ENCODE measurements around the gene TCEAL8.
"Not testable (repeated sequence)": the region's sequence is repeated elsewhere in the genome, so short reads cannot be mapped to it uniquely, and the experiment has no call there.

The TCEAL8 gene, protein sequence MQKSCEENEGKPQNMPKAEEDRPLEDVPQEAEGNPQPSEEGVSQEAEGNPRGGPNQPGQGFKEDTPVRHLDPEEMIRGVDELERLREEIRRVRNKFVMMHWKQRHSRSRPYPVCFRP

DNA sequence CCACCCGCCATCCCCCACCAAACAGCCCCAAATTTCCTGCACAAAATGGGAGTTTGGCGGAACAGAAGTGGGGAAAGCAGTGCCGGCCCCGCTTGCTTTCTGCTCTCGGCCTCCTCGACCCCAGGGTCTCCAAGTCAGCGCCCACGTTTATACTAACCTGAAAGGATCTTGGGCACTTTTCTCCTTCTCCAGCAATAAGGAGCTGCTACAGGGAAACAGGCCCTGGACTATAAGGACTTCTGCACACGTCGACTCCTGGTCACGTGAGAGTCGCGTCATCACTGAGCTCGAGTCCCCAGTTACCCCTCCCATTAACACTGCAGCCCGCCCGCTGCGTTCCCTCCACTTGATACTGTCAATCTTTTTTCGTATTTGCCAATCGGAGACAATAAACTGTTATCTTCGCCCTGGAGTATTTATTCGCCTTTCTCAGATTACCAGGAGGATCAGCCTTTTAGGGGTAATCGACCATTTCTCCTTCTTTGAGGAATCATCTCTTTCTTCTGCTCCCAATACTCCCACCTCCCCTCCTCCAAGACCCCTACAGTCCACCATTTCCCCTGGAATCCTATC is at the start of gene TCEAL8:
Gene TCEAL8, minus strand, starts transcription at position 235 of the 573 bp plus-strand sequence. CDS start 1,176 bp downstream, outside the sequence.
- DNase-seq = peak; percentile 26 to 67 (median 38)

DNA sequence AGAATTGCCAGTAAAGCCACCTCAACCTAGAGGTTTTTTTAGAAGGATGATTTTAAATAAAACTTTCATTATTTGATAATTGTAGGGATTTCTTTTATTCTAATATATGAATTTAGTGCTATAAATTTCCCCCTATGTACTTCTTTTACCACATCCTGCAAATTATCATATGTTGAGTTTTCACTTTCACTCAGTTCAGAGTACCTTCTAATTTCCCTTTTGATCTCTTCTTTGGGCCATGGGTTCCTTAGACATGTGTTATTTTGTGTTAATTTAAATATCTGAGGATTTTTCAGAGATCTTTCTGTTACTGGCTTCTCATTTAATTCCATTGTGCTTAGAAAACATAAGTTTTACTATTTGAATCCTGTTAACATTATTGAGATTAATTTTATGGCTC is 49.8 kb upstream of the TCEAL8 start:
- DNase-seq = peak in 1 of 6 experiments; percentile 1

DNA sequence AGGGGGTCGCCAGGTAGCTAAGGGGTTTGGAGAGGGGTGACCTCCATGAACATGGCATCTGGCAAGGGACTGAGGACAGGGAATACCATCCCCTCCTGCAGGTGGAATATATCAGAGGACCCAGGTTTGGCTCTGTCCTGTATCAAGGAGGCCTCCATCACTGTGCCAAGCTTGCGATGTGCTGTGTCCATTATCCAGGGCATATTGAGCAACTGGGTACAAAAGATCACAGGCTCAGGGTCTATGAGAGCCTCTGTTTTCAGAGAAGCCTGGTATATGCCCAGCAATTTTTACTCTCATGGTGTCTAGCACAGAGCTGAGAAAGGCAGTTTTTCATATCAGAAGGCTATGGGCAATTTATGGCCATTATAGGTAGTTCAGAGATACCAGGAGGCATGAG is 38.2 kb upstream of the TCEAL8 start:
- DNase-seq = no peak

DNA sequence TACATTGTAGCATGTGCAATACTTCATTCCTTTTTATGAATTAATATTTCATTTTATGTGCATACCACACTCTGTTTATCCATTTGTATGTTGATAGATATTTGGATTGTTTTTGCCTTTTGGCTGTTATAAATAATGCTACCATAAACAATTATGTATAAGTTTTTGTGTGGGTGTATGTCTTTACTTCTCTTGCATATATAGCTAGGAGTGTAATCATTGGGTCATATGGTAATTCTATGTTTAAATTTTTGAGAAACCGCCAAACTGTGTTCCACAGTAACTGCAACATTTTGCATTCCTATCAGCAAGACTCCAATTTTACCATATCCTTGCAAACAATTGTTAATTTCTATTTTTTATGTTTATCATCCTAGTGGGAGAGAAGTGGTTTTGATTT is 24.7 kb upstream of the TCEAL8 start:
- DNase-seq = no peak

DNA sequence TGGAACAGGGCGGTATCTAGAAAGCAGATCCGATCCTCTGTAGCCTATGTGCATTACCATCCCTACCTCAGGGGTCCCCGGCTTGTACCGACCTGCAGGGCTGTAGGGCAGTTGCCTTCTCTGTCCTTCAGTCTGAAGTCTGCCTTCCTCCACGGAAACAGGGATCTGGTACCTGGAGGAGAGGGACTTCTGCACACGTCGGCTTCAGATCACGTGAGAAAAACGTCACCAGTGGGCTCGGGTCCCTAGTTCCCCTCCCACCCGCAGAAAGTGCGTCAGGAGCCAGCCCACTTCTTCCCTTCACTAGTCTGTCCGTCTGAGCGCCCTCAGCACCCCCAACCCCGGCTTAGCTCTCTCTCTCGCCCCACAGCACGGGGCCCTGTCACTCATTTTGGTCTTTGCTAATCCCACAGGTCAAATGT is 21.6 kb upstream of the TCEAL8 start, which contains the start of gene TCEAL5:
Gene TCEAL5, minus strand, starts transcription at position 170 of the 422 bp plus-strand sequence. CDS start 2,187 bp downstream, outside the sequence.
- DNase-seq = no peak

DNA sequence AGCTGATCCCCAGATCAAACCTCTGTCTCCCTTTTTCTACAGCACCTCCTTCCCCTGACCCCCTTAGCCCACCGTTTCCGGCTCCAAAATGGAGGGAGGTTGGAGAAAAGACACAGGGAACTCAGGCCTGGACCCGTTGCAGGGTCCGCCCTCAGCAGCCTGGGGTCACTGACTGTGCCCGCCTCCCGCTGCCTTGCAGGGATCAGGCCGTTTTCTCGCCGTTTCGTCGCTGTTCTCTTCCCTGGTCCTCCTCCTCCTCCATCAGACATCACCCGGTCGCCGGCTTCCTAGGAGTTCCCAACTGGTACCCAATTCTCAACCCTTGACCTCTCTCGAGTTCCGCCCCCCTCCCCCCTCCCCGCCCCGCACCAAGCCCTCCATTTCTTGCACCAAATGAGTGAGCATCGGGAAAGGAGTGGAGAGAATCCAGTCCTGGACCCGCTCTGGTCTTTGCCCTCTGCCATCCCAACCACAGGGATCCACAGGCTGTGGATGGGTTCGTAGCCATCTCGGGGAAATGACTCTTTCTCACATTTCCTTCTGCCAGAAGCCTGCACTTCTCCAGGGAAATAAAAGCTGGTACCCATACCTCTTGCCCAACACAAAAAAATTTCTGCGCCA is 21.1 kb upstream of the TCEAL8 start:
- no peak for DNase-seq

DNA sequence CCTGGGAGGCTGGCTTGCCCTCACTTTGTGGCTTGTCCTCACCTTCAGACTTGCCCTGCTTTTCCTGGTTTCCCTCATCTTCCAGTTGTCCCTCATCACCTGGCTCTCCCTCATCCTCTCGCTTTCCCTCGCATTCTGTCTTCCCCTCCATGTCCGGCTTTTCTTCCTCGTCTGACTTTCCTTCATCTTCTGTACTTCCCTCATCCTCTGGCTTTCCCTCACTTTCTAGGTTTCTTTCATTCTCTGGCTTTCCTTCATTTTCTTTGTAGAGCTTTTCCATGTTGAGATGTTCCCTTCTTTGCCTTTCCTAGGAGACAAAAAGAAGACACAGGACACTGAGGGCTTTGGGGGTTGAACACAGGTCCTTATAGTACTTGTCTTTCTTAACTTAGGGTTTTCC is 19.3 kb upstream of the TCEAL8 start:
- no peak for DNase-seq

DNA sequence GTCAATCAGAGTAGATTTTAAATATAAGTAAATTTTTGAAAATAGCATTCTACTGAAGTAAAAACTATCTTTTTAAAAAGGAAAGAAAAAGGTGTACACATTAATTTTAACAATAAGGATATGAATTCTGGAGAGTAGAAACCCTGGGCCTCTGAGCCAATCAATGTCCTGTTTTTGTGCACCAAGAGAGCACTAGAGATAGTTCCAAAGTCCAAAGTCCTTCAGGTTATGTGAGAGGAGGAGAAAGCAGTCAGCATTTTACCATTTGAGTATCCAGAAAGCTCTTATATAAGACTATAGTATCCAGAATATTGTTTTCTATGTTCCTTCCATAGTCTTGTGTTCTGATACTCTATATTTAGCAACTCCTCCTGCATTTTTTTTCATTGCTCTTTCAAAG is 3.3 kb upstream of the TCEAL8 start:
- no peak for DNase-seq

DNA sequence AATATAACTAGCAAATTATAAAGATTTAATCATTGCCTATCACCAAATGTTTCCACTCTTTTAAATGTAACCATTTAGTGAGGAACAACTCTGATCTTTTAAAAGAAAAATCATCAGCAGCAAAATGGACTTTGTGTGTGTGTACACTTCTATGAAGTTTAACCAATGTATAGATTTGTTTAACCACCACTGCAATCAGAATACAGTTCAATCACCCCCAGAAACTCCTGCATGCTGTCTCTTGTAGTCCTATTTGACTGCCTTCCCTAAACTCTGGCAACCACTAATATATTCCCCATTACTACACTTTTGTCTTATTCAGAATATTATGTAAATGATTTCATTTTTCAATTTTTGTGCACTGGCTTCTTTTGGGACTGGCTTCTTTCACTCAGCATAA is 1.7 kb upstream of the TCEAL8 start:
- no peak for DNase-seq

DNA sequence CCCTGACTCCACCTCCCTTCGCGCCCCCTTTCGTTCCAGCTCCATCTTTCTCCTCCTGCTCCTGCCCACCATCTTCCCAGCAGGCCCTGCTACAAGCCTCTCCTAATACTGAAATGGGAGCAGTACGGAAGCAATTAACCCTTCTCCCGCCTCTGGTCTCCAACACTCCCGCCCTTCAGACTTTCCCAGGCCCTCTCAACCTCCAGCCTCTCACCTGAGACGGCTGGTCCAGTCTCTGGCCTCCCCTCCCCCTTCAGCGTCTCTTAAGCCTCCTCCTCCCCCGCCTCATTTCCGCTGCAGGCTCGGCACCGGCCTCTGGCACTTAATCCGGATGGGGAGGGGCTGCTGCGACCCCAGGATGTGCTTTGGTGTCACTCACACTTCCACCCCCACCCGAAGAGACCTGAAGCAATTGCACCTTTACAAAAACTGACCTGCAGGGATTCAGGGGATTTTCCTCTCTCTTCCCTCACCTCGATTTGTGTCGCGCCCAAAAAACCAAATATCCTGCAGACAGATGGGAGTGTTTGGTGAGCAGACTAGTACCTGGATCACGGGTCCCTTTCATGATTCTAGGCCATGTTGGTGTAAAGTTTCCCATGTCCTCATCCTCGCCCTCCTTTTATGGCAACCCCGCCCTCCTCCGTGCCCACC is 657 bp downstream of the TCEAL8 start:
- peak in 5 of 6 experiments; percentile 1 to 28 (median 19) for DNase-seq

DNA sequence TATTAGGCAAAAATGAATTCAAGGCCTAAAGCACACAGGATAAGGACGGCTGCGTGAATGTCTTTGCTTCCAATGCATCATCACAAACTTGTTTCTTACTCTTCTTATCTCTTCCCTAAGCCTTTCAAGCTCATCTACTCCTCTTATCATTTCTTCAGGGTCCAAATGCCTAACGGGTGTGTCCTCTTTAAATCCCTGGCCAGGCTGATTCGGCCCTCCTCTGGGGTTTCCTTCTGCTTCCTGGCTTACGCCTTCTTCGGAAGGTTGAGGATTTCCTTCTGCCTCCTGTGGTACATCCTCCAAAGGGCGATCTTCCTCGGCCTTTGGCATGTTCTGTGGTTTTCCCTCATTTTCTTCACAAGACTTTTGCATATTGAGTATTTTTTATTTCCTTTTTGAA is 1.3 kb downstream of the TCEAL8 start:
- no peak for DNase-seq

DNA sequence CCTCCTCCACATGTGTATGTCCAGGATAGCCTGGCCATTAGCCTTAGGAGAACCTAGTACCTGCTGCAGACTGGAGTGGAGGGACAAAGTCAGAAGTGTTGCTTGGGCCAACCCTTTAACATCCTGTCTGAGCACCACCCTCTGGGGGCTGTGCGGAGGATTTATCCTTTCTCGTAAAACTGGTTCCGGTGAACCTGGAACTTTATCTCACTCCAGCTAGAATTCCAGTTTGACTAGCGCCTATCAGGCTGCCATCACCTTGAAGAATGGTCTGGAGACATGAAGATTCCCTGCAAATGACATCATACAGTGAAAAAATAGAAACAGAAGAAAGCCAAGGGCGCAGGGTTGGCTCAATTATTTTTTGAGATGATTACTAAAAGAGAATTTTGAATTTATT is 4.0 kb downstream of the TCEAL8 start:
- no peak for DNase-seq

DNA sequence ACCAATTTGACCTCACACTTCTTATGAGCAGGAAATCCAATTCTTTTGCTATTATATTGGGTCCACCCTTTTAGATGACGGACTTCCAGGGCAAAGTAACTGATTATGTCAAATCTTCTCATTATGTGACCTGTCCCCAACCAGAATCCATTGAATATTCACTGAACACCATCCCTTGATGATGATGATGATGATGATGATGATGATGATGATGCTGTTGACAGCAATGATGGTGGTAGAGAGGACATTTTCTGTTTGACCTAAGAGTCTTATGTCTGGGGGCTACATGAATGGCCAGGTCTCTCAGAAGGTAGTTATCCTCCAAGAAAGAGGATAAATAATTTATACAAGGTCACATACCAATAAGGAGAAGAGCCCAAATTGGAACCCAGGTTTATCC is 5.2 kb downstream of the TCEAL8 start:
- DNase-seq = no peak

DNA sequence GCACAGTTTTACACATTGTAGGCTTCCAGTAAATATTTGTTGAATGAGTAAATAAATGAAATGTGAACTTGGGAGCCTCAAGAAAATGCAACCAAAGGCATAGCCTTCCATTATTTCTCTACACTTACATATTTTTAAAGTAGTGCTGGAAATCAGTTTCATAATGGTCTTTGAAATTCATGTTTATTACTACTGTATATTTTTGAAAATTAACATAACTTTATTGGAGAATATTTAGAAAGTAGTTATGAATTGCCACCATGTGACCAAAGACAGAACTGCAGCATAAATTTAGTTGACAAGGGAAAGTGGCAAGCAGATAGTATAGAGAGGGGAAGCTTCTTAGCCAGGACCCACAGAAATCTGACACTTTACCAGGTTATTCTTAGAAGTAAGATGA is 6.4 kb downstream of the TCEAL8 start:
- peak in 2 of 6 experiments; percentile 2 to 4 for DNase-seq

DNA sequence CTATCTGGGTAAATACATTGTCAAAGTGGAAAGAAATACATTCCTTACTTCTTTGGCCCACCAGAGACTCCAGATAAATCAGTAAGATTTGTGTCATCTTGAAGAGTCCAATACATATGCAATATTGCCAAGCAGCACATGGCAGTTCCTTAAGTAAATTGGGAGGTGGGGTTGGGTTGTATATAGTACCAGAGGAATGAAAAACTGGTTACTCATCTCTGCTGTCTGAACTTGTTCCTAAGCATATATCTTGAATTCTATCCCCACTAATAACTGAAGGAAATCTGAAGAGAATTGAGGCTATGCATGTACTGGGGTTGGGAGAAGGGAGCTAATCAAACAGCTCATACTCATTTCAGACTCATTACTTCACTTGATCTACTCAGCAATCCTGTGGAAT is 14.8 kb downstream of the TCEAL8 start:
- DNase-seq = no peak

DNA sequence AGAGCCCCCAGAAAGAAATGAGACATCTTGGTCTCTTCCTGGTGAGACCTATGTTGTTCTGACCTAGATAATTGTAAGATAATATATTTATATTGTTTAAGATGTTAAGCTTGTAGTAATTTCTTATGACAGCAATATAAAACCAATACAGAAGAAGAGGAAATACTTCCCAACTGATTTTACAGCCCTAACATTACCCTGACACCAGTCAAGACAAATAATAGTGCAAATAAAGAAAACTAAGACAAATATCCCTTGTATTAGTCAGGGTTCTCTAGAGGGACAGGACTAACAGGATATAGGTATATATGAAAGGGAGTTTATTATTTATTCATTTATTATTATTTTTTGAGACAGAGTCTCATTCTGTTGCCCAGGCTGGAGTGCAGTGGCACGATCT is 18.7 kb downstream of the TCEAL8 start:
- no peak for DNase-seq

DNA sequence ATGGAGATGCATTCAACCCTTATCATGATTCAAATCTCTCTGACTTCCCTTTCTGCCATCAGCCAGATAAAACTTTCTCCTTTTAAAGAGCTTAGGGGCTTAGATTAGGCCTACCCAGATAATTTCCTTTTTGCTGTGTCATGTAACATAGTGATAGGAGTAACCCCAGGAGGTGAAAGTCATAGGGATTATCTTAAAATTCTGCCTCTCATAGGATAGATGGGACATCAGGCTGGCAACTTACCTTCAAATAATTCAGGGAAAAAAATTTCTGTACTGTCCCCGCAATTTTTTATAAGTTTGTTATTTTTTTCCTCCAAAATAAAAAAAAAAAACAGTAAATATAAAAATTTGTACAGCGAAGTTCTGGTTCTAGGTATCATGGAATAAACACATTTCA is 19.3 kb downstream of the TCEAL8 start:
- DNase-seq = not testable (repeated sequence)

DNA sequence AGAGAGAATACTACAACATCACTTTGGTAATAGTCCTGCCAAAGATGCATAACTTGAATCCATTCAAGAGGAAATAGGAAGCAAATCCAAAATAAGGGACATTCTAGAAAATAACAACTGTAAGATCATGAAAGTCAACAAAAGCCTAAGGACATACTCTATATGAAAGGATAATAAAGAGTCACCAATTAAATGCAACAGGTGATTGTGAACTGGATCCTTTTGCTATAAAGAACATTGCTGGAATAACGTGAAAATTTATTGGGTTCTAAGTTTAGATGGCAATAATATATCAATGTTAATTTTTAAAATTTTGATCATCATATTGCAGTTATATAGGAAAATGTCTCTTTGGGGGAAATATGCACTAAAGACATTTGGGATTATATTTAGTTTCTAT is 20.1 kb downstream of the TCEAL8 start:
- DNase-seq = no peak

DNA sequence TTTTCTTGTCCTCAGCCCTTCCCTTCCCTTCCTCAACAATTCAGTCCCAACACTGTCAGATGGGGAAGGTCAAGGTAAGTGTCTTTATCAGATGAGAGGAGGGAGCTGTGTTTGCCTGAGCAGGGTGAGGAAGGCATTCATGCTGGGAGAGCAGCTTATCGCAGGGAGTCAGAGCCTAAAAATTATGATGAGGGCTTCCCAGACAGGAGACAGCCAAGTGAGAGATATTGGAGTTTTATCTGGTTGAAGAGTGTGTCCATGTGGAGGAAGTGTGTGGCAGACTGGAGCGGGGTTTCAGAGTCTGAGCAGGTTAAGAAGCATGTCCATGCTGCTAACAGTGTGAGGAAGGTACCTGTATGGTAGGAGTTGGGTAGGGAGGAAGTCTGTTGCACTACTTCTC is 21.7 kb downstream of the TCEAL8 start:
- DNase-seq = no peak

DNA sequence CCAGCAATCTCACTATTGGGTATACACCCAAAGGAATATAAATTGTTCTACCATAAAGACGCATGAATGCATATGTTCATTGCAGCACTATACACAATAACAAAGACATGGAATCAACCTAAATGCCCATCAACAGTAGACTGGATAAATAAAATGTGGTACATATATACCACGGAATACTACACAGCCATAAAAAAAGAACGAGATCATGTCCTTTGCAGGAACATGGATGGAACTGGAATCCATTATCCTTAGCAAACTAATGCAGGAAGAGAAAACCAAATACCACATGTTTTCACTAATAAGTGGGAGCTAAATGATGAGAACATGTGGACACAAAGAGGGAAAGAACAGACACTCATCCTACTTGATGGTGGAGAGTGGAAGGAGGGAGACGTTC is 29.0 kb downstream of the TCEAL8 start:
- not testable (repeated sequence) for DNase-seq

DNA sequence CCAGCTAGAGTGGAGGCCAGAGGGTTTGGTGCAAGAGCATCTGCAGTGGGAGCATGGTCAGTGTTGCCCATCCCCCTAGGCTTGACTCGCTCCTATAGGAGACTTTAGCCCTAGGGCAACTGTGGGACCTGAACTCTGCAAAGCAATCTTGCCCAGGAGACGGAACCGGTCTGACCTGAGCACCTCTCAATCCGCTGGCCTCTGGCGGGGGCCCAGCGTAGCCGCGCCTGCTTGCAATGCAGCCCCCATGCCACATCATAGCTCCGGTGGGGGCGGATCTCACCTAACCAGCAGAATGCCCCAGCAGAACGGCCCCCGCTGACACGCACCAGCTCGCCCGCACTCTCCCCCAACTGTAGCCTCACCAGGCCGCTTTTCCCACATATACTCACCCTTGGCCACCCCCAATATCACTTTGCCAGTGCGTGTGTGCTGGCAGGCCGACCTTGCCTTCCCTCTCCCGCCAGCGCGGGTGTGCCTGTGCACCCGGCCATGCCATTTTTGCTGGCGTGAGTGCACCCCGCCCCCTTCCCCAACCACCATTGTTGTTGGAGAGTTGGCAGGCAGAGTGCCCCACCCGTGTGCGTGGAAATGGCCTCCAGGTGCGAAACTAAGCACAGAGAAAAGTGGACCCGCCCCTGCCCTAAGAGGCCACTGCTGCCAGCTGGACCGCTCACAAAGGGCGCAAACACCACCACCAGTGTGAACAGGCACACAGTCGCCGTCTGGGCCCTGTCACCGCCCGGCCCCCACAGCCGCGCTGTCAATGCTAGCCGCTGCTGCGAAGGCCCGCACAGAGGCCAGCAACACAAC is 34.2 kb downstream of the TCEAL8 start:
- no peak for DNase-seq

DNA sequence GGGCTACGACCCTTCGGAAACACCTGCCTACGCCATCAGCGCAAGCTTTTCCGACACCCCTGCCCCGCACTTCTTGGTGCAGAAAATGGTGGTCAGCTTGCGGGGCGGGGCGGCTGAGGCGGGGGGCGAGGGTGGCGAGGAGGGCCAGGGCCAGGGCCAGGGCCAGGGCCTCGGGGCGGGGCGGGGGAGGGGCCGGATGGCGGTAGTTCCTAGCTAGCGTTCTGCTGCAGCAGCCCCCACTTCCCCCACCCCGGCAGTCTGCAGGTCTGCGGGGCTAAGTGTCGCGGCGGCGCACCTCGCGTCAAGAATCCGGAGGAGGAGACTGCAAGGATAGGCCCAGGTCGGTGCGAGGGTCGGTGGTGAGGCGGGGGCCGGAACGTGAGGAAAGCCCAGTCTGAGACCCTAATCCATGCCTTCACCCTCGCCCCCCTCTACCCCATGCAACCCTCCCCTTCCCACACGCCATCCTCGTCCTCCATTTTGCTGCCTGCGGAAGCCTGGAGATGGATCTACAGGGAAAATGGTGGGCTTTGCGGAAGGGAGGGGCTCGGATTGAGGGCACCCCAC is 39.4 kb downstream of the TCEAL8 start:
- DNase-seq = peak; percentile 24 to 61 (median 42)
